Left colon (tissue), 2 donors: ENCODE measurements around the gene RNF14. TPM values are rescaled to one million over a fixed set of nuclear protein-coding genes. Genes with fewer than 3 reads are reported as not detected.
A peak's percentile ranks its signal among the peaks of the same experiment; 100 is the strongest.

Source experiments
- ATAC-seq: fragments of 200-7000 bp; cut with Tn5 transposase; one replicate; pipeline ENCODE4 v1.9.1; 2020; ENCODE audit warnings: mild to moderate bottlenecking, moderate library complexity
- DNase-seq, 2 donors: peaks; one replicate each; pipeline ENCODE4 v3.0.0-alpha.2; 2020
- intact Hi-C, 2 donors: fragments of 100-400 bp; cut with DNase I in 1 of 2; cut with micrococcal nuclease in 1 of 2; formaldehyde crosslinking; loops; one replicate each; pipeline versions ENCODE4 v1.11.2 to v1.14.0; 2022; cut with DNase I, micrococcal nuclease
- total RNA-seq, 2 donors: library from RNA; stranded (reverse); fragmentation: NEBNext Ultra II Directional; extraction: Animal tissue kit (Norgen Biotek cat#: 25700); gene quantifications; one replicate each; pipeline ENCODE4 v1.2.1, GENCODE V29; 2021
- donor health status: DM: no; HTN: no; CAD: no.
- donor health status: DM: yes; HTN: yes; CAD: no.

The RNF14 gene
- total RNA-seq, 2 donors from 2014 or later: 69.3 to 72.0 TPM

DNA sequence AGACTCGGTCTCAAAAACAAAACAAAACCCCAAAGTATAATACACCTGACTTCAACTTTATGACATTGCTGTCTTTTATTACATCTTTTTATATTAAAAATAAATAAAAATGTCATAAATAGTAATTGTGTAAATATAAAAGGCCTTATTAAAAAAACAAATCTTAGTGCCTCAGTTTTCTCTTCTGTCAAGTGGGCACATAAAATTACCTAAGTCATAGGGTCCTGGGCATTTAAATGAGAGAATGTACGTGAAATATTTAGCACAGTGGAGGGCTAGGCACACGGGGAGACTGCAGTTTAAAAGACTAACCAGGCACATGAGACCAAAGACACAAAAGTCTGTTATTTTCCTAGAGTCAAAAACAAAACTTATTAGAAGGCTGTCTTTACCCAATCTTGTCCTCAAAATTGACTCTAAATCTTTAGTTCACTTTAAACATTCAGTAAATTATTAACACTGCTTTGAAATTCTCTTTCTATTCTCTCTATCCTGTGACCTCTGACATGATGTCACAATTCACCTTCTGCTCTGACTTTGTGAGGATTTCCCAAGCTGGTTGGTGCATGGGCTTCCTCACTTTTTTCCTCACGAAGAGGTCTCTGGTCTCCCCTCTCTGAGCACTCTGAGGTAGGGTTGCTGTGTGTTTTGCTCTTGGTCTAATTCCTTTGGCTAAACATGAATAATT, 2.5 kb upstream of the RNF14 start:
- DNase-seq (no peak), ATAC-seq (no peak)
- intact Hi-C loops: loop anchor here in 1 of 2 donors (10.0 kb wide), 1 partner anchor 282 kb away; the partner anchor contains the start of gene ARAP3

DNA sequence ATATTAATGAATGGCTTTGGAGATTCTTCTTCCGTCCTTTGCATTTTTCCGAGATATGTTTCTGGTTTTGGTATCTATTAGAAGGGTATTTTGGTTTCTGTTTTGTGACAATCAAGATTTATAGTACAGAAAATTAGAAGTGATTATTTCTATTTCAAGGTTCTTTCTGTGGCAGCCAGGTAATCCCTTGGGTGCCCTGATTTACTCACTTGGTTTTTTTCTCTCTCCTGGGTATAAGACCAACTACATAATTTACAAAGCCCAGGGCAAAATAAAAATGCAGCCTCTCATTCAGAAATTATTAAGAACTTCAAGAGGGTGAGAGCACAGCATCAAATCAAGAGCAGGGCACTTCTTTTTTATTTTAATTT, 2.0 kb upstream of the RNF14 start:
- ATAC-seq (no peak), DNase-seq (no peak)
- intact Hi-C loops: loop anchor here in 1 of 2 donors (10.0 kb wide), 1 partner anchor 282 kb away; the partner anchor contains the start of gene ARAP3

- no peak for DNase-seq
- peak; percentile 56 for ATAC-seq
- intact Hi-C loops: loop anchor here in 1 of 2 donors (10.0 kb wide), 1 partner anchor 285 kb away; the partner anchor contains the start of gene ARAP3
Measured at GRCh38 chr5:141969783-141970771, 1.2 kb downstream of the RNF14 start.

DNA sequence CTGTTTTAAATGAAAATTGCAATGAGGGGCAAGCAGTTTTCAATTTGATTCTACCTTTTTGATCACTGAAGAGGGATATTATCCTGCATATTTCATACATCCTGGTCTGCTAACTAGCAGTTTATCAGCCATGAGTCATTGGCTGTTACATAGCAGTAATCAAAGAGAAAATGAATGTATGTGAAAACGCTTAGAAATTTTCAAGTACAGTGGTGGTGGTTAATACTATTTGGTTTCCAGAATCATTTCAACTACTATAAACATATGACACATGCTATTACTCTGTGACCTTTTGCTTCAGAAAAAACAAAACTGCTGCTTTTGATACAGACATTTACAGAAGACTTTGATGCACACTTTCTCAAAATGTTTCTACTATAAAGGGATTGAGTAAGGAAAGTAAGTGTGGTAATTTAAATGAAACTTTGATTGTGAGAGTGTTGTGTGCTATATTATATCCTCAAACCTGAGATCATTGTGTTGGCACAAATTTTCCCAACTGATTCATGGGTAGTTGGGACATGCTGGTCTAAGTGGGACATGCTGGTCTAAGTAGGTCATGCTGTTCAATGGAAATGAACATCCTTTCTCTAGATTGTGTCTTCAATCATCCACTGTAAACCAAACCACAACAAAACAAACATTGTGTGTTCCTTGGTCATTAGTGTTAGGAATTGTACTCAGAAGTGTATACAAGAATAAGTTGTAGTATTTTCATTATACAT, 5.1 kb downstream of the RNF14 start:
- intact Hi-C loops: no loop called here
- ATAC-seq (no peak), DNase-seq (no peak)

DNA sequence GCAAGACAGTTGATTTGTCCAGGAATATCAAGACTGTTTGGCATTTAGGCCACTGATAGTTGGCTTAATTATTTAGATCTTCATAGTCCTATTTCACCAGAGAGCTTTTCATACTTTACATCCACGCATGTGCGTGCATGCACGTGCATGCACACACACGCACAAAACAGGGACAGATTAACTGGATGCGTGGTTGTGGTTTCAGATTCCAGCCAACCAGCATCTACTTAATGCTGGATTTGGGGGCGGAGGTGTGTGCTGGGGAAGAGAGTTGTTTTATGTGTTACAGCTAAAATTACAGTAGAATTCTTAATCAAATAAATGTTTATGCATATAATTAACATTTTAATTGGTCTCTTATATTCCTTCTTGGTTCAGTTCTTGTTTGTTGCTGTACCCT, 7.3 kb downstream of the RNF14 start:
- ATAC-seq: no peak
- no peak for DNase-seq
- intact Hi-C loops: no loop called here

GRCh38 chr5:141978389-141978788, 9.5 kb downstream of the RNF14 start:
- peak; percentile 73 for ATAC-seq
- DNase-seq: no peak
- intact Hi-C loops: no loop called here

GRCh38 chr5:141982626-141983025, 13.7 kb downstream of the RNF14 start:
- no peak for DNase-seq
- intact Hi-C loops: no loop called here

DNA sequence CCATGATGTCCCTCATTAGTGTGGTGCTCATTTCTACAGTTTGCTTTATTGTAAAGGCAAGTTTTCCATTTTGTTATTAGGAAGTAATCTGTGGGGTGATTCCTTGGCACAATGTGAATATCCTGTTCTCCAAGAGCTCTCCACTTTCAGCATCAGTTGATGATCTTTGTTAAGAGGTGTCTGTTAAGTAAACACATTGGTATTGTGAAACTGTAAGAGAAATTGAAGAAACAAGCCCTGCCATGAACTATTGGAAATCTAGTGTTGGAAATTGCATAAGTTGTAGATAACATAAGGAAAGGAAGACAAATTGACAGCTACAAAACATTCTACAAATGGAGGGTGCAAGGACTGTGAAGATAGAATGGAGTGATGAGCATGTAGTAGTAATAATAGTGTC, 17.2 kb downstream of the RNF14 start:
- ATAC-seq: no peak

More at GRCh38 chr5:141982626-141983025, 13.7 kb downstream of the RNF14 start:
- ATAC-seq: no peak

GRCh38 chr5:141989720-141990119, 20.8 kb downstream of the RNF14 start:
- intact Hi-C loops: loop anchor here (5.0 to 10.0 kb wide), 2 partner anchors 153 to 155 kb away; no protein-coding TSS in a partner anchor
- ATAC-seq (no peak), DNase-seq (no peak)

More for the DNA sequence above, 17.2 kb downstream of the RNF14 start:
- intact Hi-C loops: no loop called here
- DNase-seq: no peak

GRCh38 chr5:141992349-141992963, 23.6 kb downstream of the RNF14 start:
- ATAC-seq: peak; percentile 78
- intact Hi-C loops: loop anchor here (5.0 to 10.0 kb wide), 2 partner anchors 150 to 152 kb away; no protein-coding TSS in a partner anchor

DNA sequence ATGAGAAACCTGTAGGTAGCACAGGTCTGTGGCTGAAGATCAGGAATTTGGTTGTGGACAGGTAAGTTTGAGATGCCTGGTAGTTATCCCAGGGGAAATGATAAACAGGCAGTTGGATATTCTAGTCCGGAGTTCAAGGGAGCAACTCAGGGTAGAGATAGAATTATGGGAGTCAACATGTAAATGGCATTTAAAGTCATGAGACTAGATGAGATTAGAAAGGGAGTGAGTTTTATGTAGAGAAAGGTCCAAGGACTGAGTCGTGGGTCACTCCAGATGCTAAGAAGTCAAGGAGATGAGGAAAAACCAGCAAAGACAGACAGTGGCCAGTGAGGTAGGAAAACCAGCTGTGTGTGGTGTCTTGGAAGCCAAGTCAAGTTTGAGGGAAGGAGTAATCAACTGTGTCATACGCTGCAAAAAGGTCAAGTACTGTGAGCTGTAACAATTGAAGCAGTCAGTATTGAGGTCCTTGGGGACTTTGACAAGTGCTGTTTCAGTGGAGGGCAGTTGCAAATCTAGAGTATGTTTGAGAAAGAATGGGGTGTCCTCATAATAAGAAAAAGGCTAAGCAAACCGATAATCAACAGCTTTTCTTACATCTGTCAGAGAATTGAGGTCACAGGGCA, 25.7 kb downstream of the RNF14 start:
- intact Hi-C loops: loop anchor here (5.0 to 10.0 kb wide), 2 partner anchors 148 to 150 kb away; no protein-coding TSS in a partner anchor
- DNase-seq: no peak

More at GRCh38 chr5:141992349-141992963, 23.6 kb downstream of the RNF14 start:
- DNase-seq: peak; percentile 46 to 86

DNA sequence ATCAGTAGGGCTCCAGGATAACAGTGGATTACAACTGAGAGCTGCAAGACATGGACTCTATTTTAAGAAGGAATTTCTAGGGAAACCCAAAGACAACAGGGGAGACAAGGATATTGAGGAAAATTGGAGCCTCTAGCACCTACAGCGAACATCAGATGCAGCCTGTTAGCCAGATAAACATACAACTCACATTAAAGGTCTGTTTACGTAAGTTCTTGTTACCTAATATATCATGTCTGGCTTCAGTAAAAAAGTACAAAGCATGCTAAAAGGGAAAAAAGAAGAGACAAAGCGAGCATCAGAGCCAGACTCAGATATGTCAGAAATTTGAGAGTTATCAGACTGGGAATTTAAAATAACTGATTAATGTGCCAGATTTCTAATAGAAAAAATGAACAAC, 26.8 kb downstream of the RNF14 start:
- no peak for ATAC-seq
- DNase-seq: no peak
- intact Hi-C loops: loop anchor here in 1 of 2 donors (10.0 kb wide), 1 partner anchor 149 kb away; no protein-coding TSS in a partner anchor

More for the DNA sequence above, 25.7 kb downstream of the RNF14 start:
- ATAC-seq: no peak

DNA sequence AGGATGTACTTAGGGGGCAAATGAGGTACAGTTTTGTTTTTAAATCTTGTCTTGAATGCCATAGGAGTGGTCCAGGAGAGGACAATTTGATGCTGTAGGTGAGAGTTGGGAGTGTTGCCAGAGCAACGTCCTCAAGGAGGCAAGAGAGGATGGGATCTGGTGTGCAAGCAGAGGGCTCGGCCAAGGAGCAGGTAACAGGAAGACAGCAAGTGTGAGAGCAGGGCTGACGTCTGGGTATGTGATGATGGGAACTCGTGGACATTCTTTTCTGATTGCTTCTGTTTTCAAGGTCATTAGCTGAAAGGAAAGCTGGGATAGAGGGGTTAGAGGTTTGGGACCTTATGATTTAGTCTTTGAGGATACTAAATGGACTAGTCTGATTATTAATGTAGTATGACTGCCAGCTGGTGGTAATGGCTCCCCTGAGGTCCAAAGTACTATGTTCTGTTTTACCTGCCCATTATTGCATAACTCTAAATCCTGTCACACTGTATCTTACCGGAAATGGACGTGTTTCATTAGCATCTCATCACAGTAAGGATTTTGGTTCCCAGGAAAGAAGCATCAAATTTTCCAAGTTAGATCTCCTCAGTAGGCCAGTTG, 28.6 kb downstream of the RNF14 start:
- intact Hi-C loops: loop anchor here in 1 of 2 donors (10.0 kb wide), 1 partner anchor 147 kb away; no protein-coding TSS in a partner anchor
- ATAC-seq (peak; percentile 53), DNase-seq (no peak)

DNA sequence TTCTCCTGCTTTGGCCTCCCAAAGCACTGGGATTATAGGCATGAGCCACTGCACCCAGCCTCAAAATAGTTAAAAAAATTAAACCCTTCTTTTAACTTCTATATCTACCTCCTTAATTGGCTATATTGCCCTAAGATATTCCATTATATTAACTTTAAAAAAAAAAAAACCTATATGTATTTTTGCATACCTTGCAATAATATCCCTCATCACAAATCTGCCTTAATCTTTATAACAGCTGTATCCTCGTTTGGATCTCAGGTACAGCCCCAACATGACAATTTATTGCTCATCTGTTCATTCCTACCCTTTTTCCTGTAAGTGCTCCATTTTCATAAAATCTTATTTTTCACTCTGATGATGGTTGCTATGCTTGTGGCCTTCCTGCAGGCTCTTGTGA, 31.3 kb downstream of the RNF14 start:
- intact Hi-C loops: no loop called here
- DNase-seq (no peak), ATAC-seq (no peak)

GRCh38 chr5:142000704-142001484, 32.0 kb downstream of the RNF14 start:
- peak; percentile 25 for ATAC-seq
- no peak for DNase-seq
- intact Hi-C loops: no loop called here

GRCh38 chr5:142003266-142003800, 34.4 kb downstream of the RNF14 start:
- intact Hi-C loops: no loop called here
- no peak for ATAC-seq
- no peak for DNase-seq
